AG10803 (cell line): ENCODE data around the gene WDR82.
A peak's percentile ranks its signal among the peaks of the same experiment; 100 is the strongest.
"Not testable (repeated sequence)": the region's sequence is repeated elsewhere in the genome, so short reads cannot be mapped to it uniquely, and the experiment has no call there.

ENCODE experiments used
- DNase-seq: peaks from one replicate; pipeline ENCODE4 v3.0.0; 2010; ENCODE audit warnings: low read depth
- H3K4me3 ChIP-seq: 2 replicates; pipeline ENCODE4 v1.5.1; 2011; ENCODE audit warnings: mild to moderate bottlenecking, low read length, control low read depth
- CTCF ChIP-seq: conservative IDR thresholded peaks from 2 replicates; pipeline ENCODE4 v1.5.1; 2011; ENCODE audit warnings: mild to moderate bottlenecking, low read length, control low read depth, inconsistent platforms

Gene WDR82

GRCh38 chr3:52286777-52287110 is 8.3 kb upstream of the WDR82 start:
- peak overlapping the region; percentile 97 for H3K4me3 ChIP-seq
- DNase-seq, result peak; percentile 38
- TF ChIP-seq CTCF, result no peak

DNA sequence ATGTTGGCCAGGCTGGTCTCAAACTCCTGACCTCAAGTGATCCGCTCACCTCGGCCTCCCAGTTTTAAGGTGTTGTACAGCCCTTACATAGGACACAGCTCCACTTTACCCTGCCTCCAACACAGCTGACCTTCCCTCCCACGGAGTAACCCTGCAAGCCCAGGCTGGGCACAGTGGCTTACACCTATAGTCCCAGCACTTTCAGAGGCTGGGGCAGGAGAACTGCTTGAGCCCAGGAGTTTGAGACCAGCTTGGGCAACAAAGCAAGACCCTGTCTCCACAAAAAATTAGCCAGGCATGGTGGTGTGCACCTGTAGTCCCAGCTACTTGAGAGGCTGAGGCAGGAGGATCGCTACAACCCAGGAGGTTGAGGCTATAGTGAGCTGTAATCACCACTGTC is 5.6 kb upstream of the WDR82 start:
- not testable (repeated sequence) for H3K4me3 ChIP-seq

GRCh38 chr3:52283306-52283705 is 4.9 kb upstream of the WDR82 start:
- DNase-seq, result no peak
- TF ChIP-seq CTCF, result no peak
- H3K4me3 ChIP-seq, result no peak overlapping the region

More for the DNA sequence above, 5.6 kb upstream of the WDR82 start:
- DNase-seq, result not testable (repeated sequence)

DNA sequence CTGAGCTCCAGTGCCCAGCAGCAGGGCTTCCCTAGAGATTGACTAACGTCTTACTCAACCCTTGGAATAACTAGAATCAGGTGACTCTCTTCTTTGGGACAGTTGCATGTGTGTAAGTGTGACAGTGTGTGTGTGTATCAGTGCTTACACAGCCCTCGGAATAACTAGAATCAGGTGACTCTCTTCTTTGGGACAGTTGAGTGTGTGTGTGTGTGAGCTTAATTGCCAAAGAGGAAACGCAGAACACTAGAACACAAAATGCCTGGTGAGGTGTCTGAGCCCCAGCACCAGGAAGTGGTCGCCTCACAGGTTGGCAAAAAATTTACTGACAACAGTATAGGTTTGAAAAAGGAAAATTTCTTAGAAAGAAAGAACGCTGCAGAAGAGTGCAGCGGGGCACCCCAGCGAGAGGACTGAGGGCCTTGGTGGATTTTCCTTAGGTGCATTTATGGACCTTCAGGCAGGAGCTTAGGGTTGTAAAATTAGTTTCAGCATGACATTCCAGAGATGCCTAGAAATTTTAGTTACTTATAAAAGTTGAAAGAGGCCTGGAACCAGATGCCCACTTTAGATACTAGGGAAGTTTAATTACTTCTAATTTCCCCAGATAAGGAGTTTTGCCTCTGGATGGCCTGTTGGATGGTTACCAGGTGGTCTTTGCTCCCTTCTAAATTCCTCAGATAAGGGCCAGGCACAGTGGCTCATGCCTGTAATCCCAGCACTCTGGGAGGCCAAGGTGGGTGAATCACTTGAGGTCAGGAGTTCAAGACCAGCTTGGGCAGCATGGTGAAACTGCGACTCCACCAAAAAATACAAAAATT is 3.7 kb upstream of the WDR82 start:
- peak; percentile 23 for DNase-seq
- TF ChIP-seq CTCF, result no peak
- no peak overlapping the region for H3K4me3 ChIP-seq

DNA sequence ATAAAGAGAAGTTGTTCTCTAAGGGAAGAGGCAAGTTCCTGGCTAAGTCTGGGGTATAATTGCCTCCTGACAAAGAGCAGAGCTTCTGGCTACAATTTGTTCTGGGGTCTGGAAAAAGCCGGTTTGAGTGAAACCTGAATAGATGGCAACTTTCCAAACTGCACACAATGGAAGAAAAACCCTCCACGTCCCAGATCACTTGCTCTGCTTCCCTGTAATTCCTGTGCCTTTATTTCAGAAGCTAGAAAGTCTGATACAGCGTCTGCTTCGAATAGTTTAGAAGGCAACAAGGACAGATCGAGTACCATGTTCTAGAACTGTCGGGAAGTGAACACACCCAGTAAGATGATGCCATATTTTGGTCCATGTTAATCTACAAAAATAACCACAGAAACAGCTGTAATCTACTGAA is 1.6 kb upstream of the WDR82 start:
- peak; percentile 36 for DNase-seq

DNA sequence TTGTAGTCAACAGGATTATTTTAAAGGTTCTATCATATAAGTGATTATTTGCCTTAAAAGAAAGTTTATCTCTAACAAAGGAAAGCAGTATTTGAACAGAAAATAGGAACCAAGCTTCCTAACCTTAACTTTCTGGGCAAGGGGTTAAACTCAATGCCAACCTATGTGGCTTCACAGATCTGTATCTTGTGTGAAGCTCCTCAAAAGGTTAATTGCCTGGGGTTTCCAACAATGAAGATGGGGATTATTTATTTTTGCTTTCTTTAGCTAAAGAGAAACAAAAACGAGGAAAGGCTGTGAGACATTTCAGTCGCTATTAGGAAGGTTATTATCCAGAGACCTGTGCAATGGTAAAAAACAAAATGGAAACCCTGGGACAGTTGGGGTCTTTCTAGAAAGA is 1.1 kb upstream of the WDR82 start:
- TF ChIP-seq CTCF, result no peak
- peak overlapping the region; percentile 97 for H3K4me3 ChIP-seq
- DNase-seq, result no peak

More for the DNA sequence above, 1.6 kb upstream of the WDR82 start:
- no peak overlapping the region for H3K4me3 ChIP-seq
- no peak for TF ChIP-seq CTCF

DNA sequence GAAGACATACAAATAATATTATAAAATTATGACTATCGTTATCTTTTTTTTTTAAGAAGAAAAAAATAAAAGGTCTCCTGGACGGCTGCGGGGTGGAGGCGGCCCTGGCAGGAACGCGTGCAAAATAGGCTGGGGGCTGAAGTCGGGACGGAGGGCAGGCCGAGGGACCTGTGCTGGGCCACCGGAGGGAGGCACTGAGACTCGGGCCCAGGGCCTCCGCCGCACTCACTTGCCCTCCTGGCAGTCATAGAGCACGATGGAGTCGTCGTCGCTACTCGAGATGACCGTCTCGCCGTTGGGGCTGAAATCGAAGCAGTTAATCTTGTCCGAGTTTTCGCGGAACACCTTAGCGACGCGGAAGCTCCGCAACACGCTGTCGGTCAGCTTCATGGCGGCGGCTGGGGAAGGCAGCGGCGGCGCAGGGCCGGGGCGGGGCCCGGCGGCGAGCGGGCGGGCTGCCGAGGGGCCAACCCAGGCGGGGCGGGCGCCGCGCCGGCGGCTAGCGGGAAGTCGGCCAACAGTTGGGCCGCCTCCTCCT is 408 bp downstream of the WDR82 start:
- TF ChIP-seq CTCF, result peak; percentile 43
- peak; percentile 47 for DNase-seq
- peak overlapping the region; percentile 97 for H3K4me3 ChIP-seq
